NOMO-1 treated with dmso at 0.1 percent for 144 hours (cell line): ENCODE data around the gene HIF3A.

Experiments used
- DNase-seq: peaks from one replicate; lab custom pipeline; 2025; ENCODE audit not compliant: unreplicated experiment; lab: John Stamatoyannopoulos, UW

The HIF3A gene

GRCh38 chr19:46381346-46381745 lies 84.5 kb downstream of the HIF3A start:
- no peak for DNase-seq

- no peak for DNase-seq
These were observed 85.0 kb downstream of the HIF3A start for GRCh38 chr19:46381756-46382345.

GRCh38 chr19:46383171-46383815 lies 86.5 kb downstream of the HIF3A start:
- no peak for DNase-seq

- no peak for DNase-seq
These were observed 87.0 kb downstream of the HIF3A start for GRCh38 chr19:46383846-46384245.

DNA sequence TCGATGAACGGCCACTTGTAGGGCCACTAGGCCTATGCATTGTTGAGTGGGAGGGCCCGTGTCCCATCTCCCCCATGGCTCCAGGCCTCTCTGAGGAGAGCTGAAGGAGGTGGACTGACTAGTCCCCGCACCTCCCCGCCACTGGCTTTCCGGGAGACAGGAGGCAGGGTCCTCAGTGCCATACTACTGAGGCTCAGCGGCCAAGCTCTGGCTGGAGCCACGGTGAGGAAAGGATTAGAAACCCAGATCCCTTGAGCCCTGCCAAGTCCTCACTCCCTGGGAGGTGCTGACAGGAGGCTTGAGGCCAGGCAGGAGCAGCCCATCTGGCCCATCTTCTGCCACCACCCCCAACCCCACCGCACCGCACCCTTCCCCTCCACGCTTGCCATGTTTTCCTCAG lies 87.6 kb downstream of the HIF3A start:
- no peak for DNase-seq

- no peak for DNase-seq
These were observed 88.8 kb downstream of the HIF3A start for GRCh38 chr19:46385636-46386035.

DNA sequence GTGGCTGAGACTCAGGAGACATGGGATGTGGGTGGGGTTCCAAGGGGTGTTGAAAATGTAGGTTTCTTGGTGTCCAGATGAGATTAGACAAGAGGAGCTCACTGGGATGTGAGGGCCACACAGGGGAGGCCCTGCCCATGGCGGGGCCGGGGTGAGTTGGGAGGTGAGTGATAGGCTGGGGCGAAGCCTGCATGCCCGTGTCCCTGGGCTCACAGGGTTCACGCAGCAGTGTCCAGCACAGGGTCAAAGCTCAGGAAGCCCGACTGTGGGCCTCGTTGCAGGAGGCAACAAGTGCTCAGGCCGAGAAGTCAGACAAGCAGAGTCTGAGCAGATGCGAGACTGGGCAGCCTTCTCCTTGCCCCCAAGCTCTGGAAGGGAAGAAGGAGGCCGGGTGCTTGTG lies 89.3 kb downstream of the HIF3A start:
- DNase-seq, result no peak

DNA sequence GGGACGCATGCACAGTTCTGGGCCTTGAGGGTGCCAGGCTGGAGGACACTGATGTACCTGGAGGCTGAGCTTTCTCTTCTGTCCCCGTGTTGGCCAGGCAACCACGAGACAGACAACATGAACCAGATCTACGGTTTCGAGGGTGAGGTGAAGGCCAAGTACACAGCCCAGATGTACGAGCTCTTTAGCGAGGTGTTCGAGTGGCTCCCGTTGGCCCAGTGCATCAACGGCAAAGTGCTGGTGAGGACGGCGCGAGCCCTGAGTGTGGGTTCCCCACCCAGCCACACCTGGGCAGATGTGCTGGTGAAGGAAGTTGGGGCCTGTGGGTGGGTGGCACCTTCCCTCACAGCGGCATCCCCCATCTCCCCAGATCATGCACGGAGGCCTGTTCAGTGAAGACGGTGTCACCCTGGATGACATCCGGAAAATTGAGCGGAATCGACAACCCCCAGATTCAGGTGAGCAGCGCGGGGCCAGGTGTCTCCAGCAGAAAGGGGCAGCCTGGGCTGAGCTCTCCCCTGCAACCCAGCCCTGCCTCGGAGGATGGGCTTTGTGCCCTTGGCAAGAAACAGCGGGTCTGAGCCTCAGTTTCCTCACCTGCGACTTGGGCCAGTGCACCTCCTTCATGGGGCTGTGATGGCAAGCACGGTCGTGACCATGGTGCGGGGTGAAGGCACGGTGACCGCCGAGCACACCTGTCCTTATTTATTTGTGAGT lies 90.3 kb downstream of the HIF3A start:
- DNase-seq, result no peak

DNA sequence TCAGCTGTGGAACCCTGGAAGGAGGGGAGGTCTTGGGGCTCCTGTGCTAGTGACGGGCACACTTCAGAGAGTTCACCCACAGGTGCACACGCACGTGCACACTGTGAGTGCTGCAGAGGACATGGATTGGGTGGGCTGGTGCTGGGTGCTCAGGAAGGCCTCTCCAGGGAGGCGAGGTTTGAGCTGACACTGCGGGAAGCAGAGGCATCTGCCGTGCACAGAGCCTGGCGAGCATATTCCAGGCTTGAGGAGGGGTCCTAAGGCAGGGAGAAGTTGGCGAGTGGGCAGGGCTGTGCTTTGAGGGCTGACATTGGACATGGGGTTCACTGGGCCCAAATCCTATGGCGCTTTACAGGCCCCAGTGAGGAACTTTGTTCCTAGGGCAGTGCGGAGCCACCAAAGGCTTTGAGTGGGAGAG lies 90.9 kb downstream of the HIF3A start:
- DNase-seq, result no peak

- no peak for DNase-seq
These were observed 91.7 kb downstream of the HIF3A start for GRCh38 chr19:46388311-46389095.

DNA sequence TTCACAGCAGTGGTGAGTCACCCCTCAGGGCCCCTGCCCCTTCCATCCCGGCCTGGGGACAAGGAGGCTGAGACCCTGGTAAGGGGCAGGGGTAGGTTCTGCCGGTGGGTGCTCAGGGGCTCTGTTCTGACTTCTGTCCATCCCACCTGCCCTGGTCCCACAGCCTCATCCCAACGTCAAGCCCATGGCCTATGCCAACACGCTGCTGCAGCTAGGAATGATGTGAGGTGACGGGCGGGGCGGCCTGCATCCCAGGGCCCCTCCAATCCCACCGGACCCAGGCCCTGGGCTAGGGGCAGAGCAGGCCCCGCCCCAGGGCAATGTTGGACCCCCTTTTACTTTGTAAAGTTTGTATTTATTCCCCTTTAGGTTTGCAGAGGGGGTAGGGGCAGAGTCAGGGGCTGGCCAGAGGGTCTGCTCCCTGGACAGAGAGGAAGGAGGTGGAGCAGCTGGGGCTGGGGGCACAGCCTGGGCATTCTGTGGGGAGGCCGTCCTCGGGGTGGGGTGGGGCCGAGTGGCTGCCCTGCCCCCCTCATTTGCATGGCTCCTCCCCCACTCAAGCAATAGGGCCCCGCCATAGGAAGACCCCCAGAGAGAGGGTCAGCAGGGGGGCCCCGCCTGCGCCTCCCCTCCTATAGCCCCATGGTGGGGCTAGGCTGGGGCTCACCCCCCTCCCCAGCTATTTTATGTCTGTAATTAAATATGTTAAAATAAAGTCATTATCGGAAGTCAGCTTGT lies 93.4 kb downstream of the HIF3A start:
- no peak for DNase-seq

GRCh38 chr19:46390866-46391265 lies 94.0 kb downstream of the HIF3A start:
- no peak for DNase-seq

DNA sequence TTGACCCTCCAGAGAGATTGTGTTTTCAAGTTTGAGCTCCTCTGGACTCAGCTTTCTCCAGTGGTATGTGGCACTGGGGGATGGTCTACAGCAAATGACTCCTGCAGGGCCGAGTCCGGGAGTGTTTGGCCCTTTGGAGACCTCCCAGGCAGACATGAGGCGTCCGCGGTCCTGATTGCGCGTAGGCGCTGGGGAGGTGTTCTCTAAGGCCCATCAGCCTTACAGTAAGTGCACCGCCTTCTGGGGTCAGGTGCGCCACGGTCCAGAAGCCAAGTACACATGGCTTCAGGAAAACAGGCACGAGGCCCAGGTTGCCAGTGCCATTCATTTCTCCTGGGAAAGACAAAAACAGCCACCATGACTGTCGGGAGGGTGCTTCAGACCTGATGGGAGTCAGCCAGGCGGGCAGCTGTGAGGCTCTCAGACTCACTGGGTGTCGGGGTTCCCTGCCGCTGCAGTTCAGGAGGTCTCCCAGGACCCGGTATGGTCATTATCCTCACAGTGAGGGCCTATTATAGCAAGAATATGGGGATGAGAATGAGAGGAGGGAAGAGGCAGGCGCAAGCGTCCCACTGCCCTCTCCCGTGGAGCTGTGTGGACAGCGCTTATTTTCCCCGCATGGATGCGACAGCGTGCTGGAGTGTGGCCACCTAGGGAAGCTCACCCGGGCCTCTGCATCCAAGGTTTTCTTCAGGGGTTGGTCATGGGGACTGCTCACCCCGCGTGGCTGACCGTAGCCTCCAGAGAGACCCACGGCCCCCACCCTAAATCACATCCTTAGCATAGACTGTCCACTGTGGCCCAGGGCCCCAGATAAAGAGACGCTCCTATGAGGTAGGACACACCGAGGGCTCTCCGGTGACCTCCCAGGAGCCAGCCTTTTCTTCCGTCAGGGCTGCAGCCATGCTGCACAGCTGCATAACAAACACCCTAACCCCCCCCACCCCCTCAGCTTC lies 94.7 kb downstream of the HIF3A start:
- DNase-seq, result no peak

- DNase-seq, result no peak
These were observed 95.5 kb downstream of the HIF3A start for GRCh38 chr19:46392252-46392801.

GRCh38 chr19:46392837-46393236 lies 96.0 kb downstream of the HIF3A start:
- DNase-seq, result no peak
